CD14-positive monocyte (primary cell): Measurements from ENCODE around the gene HS1BP3. TPM values are rescaled to one million over a fixed set of nuclear protein-coding genes. Genes with fewer than 3 reads are reported as not detected.

Source experiments
- DNase-seq, 3 donors: peaks; one replicate each; pipeline ENCODE4 v3.0.0-alpha.2; 2011 to 2022
- H2AFZ ChIP-seq: 2 replicates; pipeline ENCODE4 v1.6.0; 2012; ENCODE audit warnings: mild to moderate bottlenecking, low read depth, low read length, inconsistent platforms; ENCODE audit not compliant: insufficient read depth, poor library complexity, severe bottlenecking
- H3K27ac ChIP-seq, 2 donors: 1 replicate in 1 of 2; 2 replicates in 1 of 2; pipeline ENCODE4 v1.5.1; 2012 to 2013; ENCODE audit warnings: low read length in 2 of 2, control low read depth in 1 of 2, inconsistent platforms in 1 of 2, low read depth in 1 of 2, mild to moderate bottlenecking in 1 of 2
- H3K27me3 ChIP-seq, 2 donors: one replicate each; pipeline versions ENCODE4 v1.6.0 to v1.6.1; 2011 to 2013; ENCODE audit warnings: low read length in 2 of 2; ENCODE audit not compliant: control insufficient read depth in 2 of 2, insufficient read depth in 2 of 2
- H3K36me3 ChIP-seq, 2 donors: replicated peaks in 1 of 2; 1 replicate in 1 of 2; 2 replicates in 1 of 2; pipeline versions ENCODE4 v1.5.1 to v1.6.1; 2012 to 2013; ENCODE audit warnings: low read length in 2 of 2, control low read depth in 1 of 2, inconsistent platforms in 1 of 2, mild to moderate bottlenecking in 1 of 2; ENCODE audit not compliant: insufficient read depth in 2 of 2, control insufficient read depth in 1 of 2
- H3K4me1 ChIP-seq, 2 donors: 1 replicate in 1 of 2; 2 replicates in 1 of 2; pipeline versions ENCODE4 v1.5.1 to v1.6.1; 2012 to 2013; ENCODE audit warnings: low read length in 2 of 2, control low read depth in 1 of 2, inconsistent platforms in 1 of 2, mild to moderate bottlenecking in 1 of 2, moderate library complexity in 1 of 2; ENCODE audit not compliant: insufficient read depth in 2 of 2, control insufficient read depth in 1 of 2
- H3K4me2 ChIP-seq: replicated peaks from 2 replicates; pipeline ENCODE3; 2012; ENCODE audit warnings: low read length, moderate library complexity, mild to moderate bottlenecking; ENCODE audit not compliant: poor library complexity, severe bottlenecking; ENCODE audit errors: extremely low read depth
- H3K4me3 ChIP-seq, 3 experiments: fragments of 200-600 bp in 1 of 3; sonication (generic) in 1 of 3; replicated peaks in 1 of 3; 1 replicate in 2 of 3; 2 replicates in 1 of 3; pipeline ENCODE4 v1.5.1; 2011 to 2013; ENCODE audit warnings: low read length in 3 of 3, mild to moderate bottlenecking in 3 of 3, control low read depth in 2 of 3, low read depth in 2 of 3, inconsistent platforms in 1 of 3, moderate library complexity in 1 of 3
- H3K79me2 ChIP-seq: 2 replicates; pipeline ENCODE4 v1.6.0; 2012; ENCODE audit warnings: mild to moderate bottlenecking, control low read depth, inconsistent platforms, low read length, moderate library complexity; ENCODE audit not compliant: insufficient read depth
- H3K9ac ChIP-seq: 2 replicates; pipeline ENCODE4 v1.6.0; 2017; ENCODE audit warnings: low read length, mild to moderate bottlenecking; ENCODE audit not compliant: insufficient read depth, poor library complexity, severe bottlenecking
- H3K9me3 ChIP-seq, 2 donors: replicated peaks in 1 of 2; 1 replicate in 1 of 2; 2 replicates in 1 of 2; pipeline versions ENCODE4 v1.5.1 to v1.6.1; 2012 to 2013; ENCODE audit warnings: low read length in 2 of 2, control low read depth in 1 of 2; ENCODE audit not compliant: control insufficient read depth in 1 of 2, insufficient read depth in 1 of 2
- H4K20me1 ChIP-seq: 2 replicates; pipeline ENCODE4 v1.6.0; 2012; ENCODE audit warnings: mild to moderate bottlenecking, low read length, control low read depth, moderate library complexity; ENCODE audit not compliant: insufficient read depth
- H3K27ac Mint-ChIP-seq, 7 donors: one replicate each; pipeline ENCODE4 v1.8.0; 2020; ENCODE audit warnings: mild to moderate bottlenecking in 7 of 7, mixed read lengths in 7 of 7, moderate library complexity in 6 of 7, inconsistent platforms in 2 of 7
- H3K27me3 Mint-ChIP-seq, 3 donors: one replicate each; pipeline ENCODE4 v1.8.0; 2021 to 2022; ENCODE audit warnings: low read depth in 3 of 3, mild to moderate bottlenecking in 3 of 3, mixed read lengths in 3 of 3, moderate library complexity in 3 of 3, inconsistent platforms in 1 of 3
- H3K36me3 Mint-ChIP-seq, 2 donors: one replicate each; pipeline ENCODE4 v1.8.0; 2020; ENCODE audit warnings: mixed read lengths in 2 of 2, inconsistent platforms in 1 of 2, mild to moderate bottlenecking in 1 of 2
- H3K4me1 Mint-ChIP-seq: one replicate; pipeline ENCODE4 v1.8.0; 2020; ENCODE audit warnings: mild to moderate bottlenecking, mixed read lengths
- H3K4me3 Mint-ChIP-seq, 2 donors: one replicate each; pipeline ENCODE4 v1.8.0; 2020; ENCODE audit warnings: mild to moderate bottlenecking in 2 of 2, mixed read lengths in 2 of 2, moderate library complexity in 1 of 2
- H3K9me3 Mint-ChIP-seq, 7 donors: one replicate each; pipeline ENCODE4 v1.8.0; 2020 to 2022; ENCODE audit warnings: mixed read lengths in 7 of 7, mild to moderate bottlenecking in 6 of 7, moderate library complexity in 6 of 7, inconsistent platforms in 2 of 7
- WGBS: methylation state at CpG from one replicate; pipeline ENCODE4 v1.1.5; 2013; ENCODE audit warnings: missing lambda C conversion rate; ENCODE audit not compliant: insufficient coverage; 5-methylcytosine and 5-hydroxymethylcytosine counted together
- intact Hi-C, 2 donors: fragments of 100-400 bp; cut with micrococcal nuclease; formaldehyde crosslinking; loops; one replicate each; pipeline versions ENCODE4 v1.15.0 to v1.15.1; 2023
- polyA plus RNA-seq, 3 donors: library from polyadenylated mRNA; depleted of rRNA in 1 of 3; unstranded in 2 of 3; stranded (reverse) in 1 of 3; fragments of 300-500 nt in 2 of 3; fragments of >200 nt in 1 of 3; fragmentation: Illumina TruSeq in 2 of 3; gene quantifications; 1 replicate in 2 of 3; 2 replicates in 1 of 3; pipeline ENCODE4 v1.2.3, GENCODE V29; 2012 to 2021
- TF ChIP-seq, protein P1 (sequence below): fragments of 200-600 bp; IDR thresholded peaks from one replicate; pipeline ENCODE4 v1.8.0; 2022; ENCODE audit warnings: antibody characterized with exemption, mild to moderate bottlenecking

The HS1BP3 gene
- polyA plus RNA-seq, 3 donors, result 45.1 to 48.9 (median 45.4) TPM

DNA sequence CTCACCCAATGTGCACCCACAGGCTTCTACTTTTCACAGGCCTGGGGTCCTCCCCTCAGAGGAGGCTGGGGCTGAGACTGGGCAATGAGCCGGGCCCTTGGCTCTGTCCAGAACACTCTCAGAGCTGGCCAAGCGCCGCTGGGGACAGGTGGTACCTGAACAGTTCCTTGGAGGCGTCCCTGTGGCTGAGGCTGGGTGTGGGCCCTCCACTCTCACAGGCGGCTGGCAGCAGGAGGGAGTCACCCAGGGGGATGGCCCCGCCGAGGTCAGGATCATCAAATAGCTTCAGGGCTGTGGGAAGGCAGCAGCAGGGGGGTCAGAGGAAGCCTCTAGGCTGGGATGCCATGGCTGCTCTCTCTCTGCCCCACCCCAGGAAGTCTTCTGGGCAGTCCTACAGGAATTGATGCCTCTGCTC lies 27.1 kb downstream of the HS1BP3 start:
- Histone ChIP-seq H3K36me3 (peaks cover 88 to 97% of the 10 kb centered on the region in 2 donors), H3K4me2 (no peak overlapping the region), H4K20me1 (peaks cover 18% of the 10 kb centered on the region), H3K9me3 (no peaks in the 10 kb centered on the region), H3K27me3 (no peaks in the 10 kb centered on the region), H3K27ac (no peak overlapping the region), H3K79me2 (no peaks in the 10 kb centered on the region), H3K9ac (no peak overlapping the region), H2AFZ (no peak overlapping the region), H3K4me3 (no peak overlapping the region), H3K4me1 (peaks cover 3 to 7% of the 10 kb centered on the region in 2 donors)
- TF ChIP-seq, protein P1, sequence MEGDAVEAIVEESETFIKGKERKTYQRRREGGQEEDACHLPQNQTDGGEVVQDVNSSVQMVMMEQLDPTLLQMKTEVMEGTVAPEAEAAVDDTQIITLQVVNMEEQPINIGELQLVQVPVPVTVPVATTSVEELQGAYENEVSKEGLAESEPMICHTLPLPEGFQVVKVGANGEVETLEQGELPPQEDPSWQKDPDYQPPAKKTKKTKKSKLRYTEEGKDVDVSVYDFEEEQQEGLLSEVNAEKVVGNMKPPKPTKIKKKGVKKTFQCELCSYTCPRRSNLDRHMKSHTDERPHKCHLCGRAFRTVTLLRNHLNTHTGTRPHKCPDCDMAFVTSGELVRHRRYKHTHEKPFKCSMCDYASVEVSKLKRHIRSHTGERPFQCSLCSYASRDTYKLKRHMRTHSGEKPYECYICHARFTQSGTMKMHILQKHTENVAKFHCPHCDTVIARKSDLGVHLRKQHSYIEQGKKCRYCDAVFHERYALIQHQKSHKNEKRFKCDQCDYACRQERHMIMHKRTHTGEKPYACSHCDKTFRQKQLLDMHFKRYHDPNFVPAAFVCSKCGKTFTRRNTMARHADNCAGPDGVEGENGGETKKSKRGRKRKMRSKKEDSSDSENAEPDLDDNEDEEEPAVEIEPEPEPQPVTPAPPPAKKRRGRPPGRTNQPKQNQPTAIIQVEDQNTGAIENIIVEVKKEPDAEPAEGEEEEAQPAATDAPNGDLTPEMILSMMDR, result no peak
- DNase-seq, result no peak
- intact Hi-C loops, result no loop called here
- H3K36me3 Mint-ChIP-seq, result peaks cover 84 to 91% of the 10 kb centered on the region in 2 donors
- peaks cover 7% of the 10 kb centered on the region for H3K4me1 Mint-ChIP-seq
- peaks cover 0 to 1% (median 1%) of the 10 kb centered on the region in 3 donors for H3K27me3 Mint-ChIP-seq
- no peak overlapping the region for H3K4me3 Mint-ChIP-seq
- 98% methylated on average over 5 of the region's 7 CpGs for WGBS
- H3K27ac Mint-ChIP-seq, result no peak overlapping the region
- peaks cover 0 to 2% (median 0%) of the 10 kb centered on the region in 7 donors for H3K9me3 Mint-ChIP-seq

DNA sequence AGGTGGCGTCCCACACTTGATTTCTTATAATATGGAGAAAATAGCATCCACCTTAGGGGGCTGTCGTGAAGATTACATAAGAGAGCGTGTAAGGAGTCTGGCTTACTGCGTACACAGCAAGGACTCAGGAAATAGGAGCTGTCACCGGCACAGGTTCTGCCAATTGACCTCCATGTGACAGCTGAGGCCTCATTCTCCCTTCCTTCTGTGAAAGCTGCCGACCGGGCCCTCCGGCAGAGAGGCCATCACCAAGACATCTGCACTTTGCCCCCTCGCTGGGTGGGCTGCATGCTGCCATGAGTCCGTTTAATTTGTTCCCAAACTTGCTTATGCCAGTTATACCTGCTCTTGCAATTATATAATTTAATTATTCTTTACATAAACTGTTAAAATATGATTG lies 27.7 kb downstream of the HS1BP3 start:
- no peak for DNase-seq
- peaks cover 89 to 92% of the 10 kb centered on the region in 2 donors for H3K36me3 ChIP-seq
- intact Hi-C loops, result no loop called here

More for the DNA sequence above, 27.7 kb downstream of the HS1BP3 start:
- Histone ChIP-seq H3K27me3 (no peaks in the 10 kb centered on the region), H3K4me3 (no peak overlapping the region), H2AFZ (no peak overlapping the region), H3K79me2 (no peaks in the 10 kb centered on the region), H3K27ac (no peak overlapping the region), H3K9ac (no peak overlapping the region), H4K20me1 (peaks cover 22% of the 10 kb centered on the region), H3K4me1 (peaks cover 8 to 12% of the 10 kb centered on the region in 2 donors), H3K4me2 (no peak overlapping the region), H3K9me3 (no peaks in the 10 kb centered on the region)
- Mint-ChIP-seq H3K4me1 (peaks cover 11% of the 10 kb centered on the region), H3K4me3 (no peak overlapping the region), H3K27me3 (peaks cover 0 to 1% (median 1%) of the 10 kb centered on the region in 3 donors), H3K9me3 (peaks cover 0 to 2% (median 0%) of the 10 kb centered on the region in 7 donors), H3K27ac (peak overlapping the region in 2 of 7 donors; percentile 22 to 44), H3K36me3 (peaks cover 81 to 87% of the 10 kb centered on the region in 2 donors)
- TF ChIP-seq, protein P1, result no peak
- WGBS, result 94% methylated on average over 4 of the region's 10 CpGs
